GM21515 (cell line): Measurements from ENCODE around the gene BATF2.
"Not testable (repeated sequence)": the region's sequence is repeated elsewhere in the genome, so short reads cannot be mapped to it uniquely, and the experiment has no call there.

Source experiments
- ATAC-seq: cut with Tn5 transposase; IDR thresholded peaks from one replicate; pipeline ENCODE4 v1.9.1; 2021; ENCODE audit not compliant: unreplicated experiment

BATF2 gene

DNA sequence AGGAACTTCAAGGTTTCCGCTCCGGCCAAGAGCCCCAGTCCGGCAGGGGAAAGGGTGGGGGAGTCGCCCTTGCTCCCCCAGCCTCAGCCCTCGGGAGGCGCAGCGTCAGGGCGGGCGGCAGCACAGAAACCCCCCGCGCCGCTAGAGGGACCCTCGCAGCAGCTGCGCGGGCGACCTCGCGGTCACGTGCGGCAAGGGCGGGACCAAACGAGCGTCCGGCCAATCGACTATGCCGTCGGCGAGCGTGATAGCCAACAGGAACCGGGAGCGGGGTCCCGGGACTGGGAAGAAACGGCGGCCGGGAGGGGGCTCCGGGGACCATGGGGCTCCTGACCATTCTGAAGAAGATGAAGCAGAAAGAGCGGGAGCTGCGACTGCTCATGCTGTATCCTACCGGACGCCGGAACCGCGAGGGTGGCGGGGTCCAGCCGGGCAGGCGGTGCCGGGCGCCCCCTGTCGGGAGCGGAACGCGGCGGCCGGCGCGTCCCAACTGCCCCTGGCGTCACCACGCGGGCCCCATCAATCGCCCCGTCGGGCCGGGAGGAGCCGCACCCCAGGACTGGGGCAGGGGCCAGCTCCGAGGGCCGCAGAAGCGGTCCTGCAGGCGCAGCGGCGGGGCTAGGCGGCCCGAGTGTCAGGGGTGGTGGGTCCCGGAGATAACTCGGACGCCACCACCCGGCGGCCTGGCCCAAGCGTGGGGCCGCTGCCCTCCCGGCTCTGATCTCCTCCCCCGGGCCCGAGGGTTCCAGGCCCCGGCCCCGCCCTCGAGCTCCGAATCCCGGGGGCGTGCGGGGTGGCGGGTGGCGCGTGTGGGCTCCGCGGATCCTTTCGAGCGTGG is 17.3 kb upstream of the BATF2 start, which contains the start of gene ARL2:
Gene ARL2, plus strand, starts transcription at position 273 of the 838 bp plus-strand sequence. Its CDS starts 48 bp downstream, at position 321.
- peak; percentile 57 for ATAC-seq

GRCh38 chr11:65013130-65013887 is 16.5 kb upstream of the BATF2 start:
- ATAC-seq = peak; percentile 79

- no peak for ATAC-seq
These were observed 12.1 kb upstream of the BATF2 start for GRCh38 chr11:65008873-65009272.

DNA sequence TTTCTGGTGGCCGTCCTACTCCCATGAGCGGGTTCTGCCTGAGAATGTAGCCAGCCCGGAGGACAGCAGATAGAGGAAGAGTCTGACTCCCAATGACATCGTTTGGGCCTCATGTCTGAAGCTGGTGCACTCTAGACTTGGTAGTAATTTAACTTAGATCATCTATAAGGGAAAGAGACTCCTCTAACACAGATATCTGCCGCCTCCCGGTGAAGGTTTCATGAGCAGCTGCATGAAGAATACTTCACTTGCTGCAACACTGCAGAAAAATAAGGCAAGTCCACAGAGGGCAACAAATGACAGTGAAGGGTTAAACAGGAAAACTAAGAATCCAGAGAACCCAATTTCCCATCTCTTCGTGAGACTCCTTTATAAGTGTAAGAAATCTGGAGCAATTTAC is 11.2 kb upstream of the BATF2 start:
- no peak for ATAC-seq

DNA sequence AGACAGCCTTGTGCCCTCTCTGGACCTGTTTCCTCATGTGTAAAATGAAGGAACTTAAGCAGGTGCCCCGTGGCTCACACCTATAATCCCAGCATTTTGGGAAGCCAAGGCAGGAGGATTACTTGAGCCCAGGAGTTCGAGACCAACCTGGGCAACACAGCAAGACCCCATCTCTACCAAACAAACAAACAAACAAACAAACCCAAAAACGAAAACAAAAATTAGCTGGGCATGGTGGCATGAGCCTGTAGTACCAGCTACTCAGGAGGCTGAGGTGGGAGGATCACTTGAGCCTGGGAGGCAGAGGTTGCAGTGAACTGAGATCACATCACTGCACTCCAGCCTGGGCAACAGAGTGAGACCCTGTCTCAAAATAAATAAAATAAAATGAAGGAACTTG is 7.2 kb upstream of the BATF2 start:
- ATAC-seq = not testable (repeated sequence)

DNA sequence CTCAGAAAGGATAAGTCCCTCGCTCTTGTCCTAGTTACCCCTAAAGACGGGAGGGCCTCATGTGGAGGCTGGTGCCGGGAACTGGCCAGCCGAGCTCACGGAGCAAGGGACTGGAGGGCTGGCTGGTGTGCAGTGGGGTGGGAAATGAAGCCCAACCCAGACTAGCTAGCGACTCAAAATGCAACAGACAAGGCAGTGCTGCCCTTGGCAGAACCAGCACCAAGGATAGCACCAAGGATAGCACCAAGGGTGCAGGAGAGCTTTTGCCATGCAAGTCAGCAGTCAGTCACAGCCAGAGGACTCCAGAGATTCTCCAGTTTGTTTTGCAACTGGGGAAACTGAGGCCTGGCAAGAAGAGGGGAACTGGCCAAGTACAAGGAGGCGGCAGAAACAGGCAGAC is 6.5 kb upstream of the BATF2 start:
- ATAC-seq = no peak

DNA sequence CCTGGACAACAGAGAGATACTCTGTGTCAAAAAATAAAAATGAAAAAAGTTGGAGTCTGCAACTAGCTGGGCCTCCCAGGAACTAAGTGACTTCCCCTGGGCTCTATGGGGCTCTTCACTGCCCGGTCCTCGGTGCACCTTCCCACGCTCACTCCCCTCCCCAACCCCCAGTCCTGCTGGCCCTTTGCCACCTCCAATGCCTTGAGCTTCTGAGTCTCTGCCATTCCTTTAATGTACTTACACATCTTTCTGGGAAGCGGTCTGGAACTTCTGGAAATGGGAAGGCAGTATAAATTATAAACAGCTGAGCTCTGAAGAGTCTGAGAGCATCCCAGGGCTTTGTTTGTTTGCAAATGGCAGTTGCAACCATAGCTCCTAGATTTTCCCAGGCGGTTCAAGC is 5.9 kb upstream of the BATF2 start:
- no peak for ATAC-seq

- ATAC-seq = no peak
These were observed 2.7 kb upstream of the BATF2 start for GRCh38 chr11:64999478-64999877.

- ATAC-seq = no peak
These were observed 2.1 kb upstream of the BATF2 start for GRCh38 chr11:64998690-64999431.

DNA sequence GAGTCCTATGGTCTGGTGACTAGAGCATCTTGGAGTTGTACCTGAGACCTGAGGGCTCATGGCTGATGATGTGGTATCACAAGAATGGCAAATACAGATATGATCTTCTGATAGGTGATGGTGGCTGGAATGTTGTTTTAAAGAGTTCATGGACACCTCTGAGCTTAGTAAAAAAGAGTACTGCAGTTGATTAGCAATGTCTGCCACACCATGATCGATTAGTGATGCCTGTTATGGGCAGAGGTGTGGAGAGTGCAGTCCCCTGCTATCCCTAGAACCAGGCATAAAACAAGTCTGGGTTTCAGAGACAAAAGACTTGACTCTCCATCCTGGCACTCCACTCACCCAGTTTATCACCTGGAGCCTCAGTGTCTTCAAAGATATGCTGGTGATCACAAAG is 1.4 kb upstream of the BATF2 start:
- no peak for ATAC-seq

GRCh38 chr11:64996327-64996709 is 453 bp downstream of the BATF2 start:
- no peak for ATAC-seq

DNA sequence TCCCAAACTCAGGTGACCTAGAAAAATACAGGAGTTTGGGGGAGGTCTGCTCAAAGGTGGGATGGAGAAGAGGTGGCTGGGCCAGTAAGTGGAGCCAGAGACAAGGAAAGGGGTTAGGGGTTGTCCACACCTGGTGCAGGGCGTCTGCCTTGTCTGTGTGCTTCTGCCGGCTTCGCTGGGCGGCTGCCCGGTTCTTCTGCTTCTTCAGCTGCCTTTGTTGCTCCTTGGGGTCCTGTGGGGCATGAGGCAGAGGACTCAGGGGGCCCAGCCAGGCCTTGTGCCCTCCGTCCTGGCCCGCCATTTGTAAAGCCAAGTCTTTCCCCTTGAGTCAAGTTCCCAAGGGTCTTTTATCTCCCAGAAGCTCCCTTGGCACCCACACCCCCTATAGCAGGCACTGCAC is 2.5 kb downstream of the BATF2 start:
- ATAC-seq = no peak

DNA sequence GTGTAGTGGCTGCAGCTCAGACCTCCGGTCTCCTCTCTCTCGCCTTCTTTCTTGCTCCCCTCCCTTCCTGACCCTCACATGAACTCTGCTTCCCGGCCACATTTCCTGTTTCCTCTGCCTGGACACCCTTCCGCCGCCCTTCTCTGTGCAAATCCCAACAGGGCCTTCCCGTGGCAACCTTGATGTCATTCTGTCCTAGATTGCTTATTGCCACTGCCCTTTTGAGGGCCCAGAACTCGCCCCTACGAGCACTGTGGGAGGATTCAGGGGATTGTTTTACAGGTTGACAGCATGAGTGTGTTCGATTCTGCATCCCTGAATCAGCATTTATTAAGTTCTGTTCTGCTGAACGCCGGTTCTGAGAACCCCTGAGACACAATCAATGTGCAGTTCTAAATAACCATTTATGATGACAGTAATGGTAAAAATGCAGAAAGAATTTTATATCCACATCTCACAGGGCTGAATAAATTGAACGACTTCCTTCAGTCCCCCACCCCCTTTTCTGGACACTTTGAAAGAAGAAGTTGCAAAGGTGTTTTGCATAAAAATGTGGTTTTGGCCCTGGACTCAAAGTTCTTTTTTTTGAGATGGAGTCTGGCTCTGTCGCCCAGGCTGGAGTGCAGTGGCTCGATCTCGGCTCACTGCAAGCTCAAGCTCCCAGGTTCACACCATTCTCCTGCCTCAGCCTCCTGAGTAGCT is 6.4 kb downstream of the BATF2 start:
- ATAC-seq = no peak

GRCh38 chr11:64989416-64989815 is 7.4 kb downstream of the BATF2 start:
- no peak for ATAC-seq

DNA sequence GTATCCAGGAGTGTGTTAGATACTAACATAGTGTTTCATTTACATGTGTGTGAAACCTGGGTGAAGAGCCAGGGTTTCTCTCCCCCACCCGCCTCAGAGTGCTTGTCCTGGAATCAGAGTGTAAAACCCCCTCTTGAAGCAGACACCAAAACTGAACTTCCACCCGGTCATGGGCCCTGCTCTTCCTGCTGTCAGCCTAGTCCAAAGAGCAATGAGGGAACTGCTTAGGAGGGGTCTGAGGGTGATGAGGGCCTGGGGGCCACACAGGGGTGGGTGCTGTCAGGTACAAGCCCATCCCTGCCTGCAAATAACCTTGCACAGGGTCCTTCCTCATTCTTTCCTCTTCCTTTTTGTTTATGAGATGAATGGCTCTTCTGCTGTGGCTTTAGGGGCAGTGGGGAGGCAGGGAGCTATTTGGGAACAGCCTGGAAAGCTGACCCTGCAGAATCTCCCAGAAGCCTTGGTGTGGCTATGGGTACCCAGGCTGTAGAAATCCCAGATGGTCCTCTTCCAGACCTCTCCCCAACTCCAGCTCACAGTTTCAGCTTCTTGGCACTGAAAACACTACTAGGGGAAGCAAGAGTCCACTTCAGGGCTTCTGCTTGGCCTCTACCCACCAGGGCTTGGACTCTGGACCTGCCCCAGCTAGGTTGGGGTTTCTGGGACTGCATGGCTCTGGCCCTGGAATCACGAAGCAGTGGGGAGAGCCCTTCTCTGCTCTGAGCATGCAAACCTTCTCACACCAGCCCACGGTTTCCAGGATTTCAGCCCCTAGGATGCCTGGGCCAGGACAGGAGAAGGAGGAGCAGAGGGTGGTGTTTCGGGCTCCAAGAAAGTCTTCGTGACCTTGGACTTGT is 8.5 kb downstream of the BATF2 start:
- no peak for ATAC-seq

- not testable (repeated sequence) for ATAC-seq
These were observed 13.4 kb downstream of the BATF2 start for GRCh38 chr11:64983339-64983738.

DNA sequence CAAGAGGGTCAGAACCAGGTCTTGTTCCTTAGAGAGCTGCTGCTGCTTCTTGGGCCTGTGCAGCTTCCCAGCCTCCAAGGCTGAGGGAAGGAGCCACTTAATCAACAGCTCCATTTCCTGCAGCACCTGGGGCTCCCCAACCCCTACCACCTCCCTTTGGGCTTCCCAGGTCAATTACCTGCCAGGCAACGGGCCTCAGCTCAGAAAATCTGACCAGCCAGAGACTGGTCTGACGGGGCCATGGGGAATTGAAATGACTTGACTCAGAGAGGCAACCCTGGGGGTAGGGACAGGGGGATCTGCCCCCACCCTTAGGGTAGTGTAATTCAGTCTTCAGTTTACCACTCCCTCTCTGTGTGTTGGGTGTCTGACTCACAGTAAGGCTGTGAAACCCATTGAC is 20.1 kb downstream of the BATF2 start:
- ATAC-seq = no peak

DNA sequence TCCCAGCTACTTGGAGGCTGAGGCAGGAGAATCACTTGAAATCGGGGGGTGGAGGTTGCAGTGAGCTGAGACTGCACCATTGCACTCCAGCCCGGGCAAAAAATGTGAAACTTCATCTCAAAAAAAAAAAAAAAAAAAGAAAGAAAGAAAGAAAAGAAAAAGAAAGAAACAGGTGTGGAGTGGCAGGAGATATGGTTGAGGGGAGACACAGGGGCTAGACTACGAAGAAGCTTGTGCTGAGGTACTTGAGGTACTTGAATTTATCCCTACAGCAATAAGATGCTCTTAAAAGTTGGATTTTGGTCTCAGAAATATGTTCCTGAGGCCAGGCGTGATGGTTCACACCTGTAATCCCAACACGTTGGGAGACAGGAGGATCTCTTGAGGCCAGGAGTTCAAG is 22.6 kb downstream of the BATF2 start:
- ATAC-seq = no peak

DNA sequence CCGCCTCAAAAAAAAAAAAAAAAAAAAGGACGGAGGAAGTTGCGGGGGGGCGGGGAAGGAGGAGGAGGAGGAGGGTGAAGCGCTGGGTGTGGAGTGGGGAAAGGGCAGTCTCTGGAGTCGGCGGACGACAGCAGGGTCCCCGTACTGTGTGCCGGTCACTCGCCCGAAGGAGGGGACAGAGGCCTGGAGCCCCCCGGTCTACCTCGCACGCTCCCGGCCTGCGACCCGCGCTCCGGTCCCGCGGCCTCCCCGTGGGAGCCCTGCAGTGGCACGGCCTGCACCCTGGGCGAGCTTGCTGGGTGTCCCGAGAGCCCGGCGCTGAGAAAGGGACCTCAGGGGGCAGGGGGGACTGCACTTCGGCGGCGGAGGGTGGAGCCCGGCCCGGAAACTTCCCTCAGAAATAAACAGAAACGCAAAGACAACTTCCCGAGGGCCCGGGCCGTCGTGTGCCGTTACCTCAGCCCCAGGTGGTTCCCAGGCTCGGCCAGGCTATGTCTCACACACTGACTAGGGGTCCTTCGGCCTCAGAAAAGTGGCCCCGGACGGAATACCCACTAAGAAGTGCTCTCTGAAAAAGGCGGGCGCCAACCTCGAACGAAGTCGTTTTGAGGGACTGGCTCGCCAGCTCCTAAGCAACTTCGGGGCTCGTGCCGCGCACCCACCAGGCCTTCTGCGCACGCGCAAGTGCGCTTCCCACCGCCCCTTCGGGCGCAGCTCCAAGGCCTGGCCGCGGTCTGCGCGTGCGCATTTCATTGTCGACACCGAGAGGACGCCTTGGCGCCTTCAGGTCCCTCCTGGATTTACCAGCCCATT is 25.1 kb downstream of the BATF2 start, which contains the start of gene MAJIN:
Gene MAJIN, minus strand, starts transcription at position 688 of the 813 bp plus-strand sequence. CDS start 12,703 bp downstream, outside the sequence.
- ATAC-seq = no peak
